KOPT-K1 (cell line): ENCODE data around the gene PROCA1.
A peak's percentile ranks its signal among the peaks of the same experiment; 100 is the strongest.
"Not testable (repeated sequence)": the region's sequence is repeated elsewhere in the genome, so short reads cannot be mapped to it uniquely, and the experiment has no call there.

Experiments used
- H3K27ac ChIP-seq: fragments of 200-600 bp; sonication (generic); 2 replicates; pipeline ENCODE4 v1.5.1; 2016; ENCODE audit warnings: antibody characterized with exemption, mild to moderate bottlenecking, low read depth, low read length; ENCODE audit not compliant: poor library complexity, severe bottlenecking
- H3K36me3 ChIP-seq: fragments of 200-600 bp; sonication (generic); 2 replicates; pipeline ENCODE4 v1.5.1; 2017; ENCODE audit warnings: antibody characterized with exemption, mild to moderate bottlenecking, low read length, moderate library complexity; ENCODE audit not compliant: insufficient read depth
- H3K9me3 ChIP-seq: fragments of 200-600 bp; sonication (generic); 2 replicates; pipeline ENCODE4 v1.5.1; 2017; ENCODE audit warnings: antibody characterized with exemption, low read length, mild to moderate bottlenecking; ENCODE audit not compliant: insufficient read depth, poor library complexity, severe bottlenecking

Gene PROCA1

GRCh38 chr17:28723159-28723835 lies 11.6 kb upstream of the PROCA1 start:
- H3K36me3 ChIP-seq = peaks cover 57% of the 10 kb centered on the region
- H3K27ac ChIP-seq = no peak overlapping the region
- no peaks in the 10 kb centered on the region for H3K9me3 ChIP-seq

- Histone ChIP-seq H3K27ac (no peak overlapping the region), H3K36me3 (peaks cover 57% of the 10 kb centered on the region), H3K9me3 (no peaks in the 10 kb centered on the region)
Observed at GRCh38 chr17:28722417-28723158, 10.9 kb upstream of the PROCA1 start.

DNA sequence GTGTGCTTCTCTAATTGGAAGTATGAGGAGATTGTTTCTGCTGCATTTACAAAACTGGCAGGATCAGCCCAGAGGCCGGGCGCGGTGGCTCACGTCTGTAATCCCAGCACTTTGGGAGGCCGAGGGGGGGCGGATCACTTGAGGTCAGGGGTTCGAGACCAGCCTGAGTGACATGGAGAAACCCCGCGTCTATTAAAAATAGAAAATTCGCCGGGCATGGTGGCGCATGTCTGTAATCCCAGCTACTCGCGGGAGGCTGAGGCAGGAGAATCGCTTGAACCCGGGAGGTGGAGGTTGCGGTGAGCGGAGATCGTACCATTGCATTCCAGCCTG lies 9.3 kb upstream of the PROCA1 start:
- peaks cover 57% of the 10 kb centered on the region for H3K36me3 ChIP-seq
- H3K9me3 ChIP-seq = not testable (repeated sequence)
- peak overlapping the region; percentile 97 for H3K27ac ChIP-seq

GRCh38 chr17:28720247-28720996 lies 8.7 kb upstream of the PROCA1 start:
- H3K9me3 ChIP-seq = no peaks in the 10 kb centered on the region

GRCh38 chr17:28719021-28719433 lies 7.3 kb upstream of the PROCA1 start:
- Histone ChIP-seq H3K27ac (peak overlapping the region; percentile 97), H3K9me3 (no peaks in the 10 kb centered on the region), H3K36me3 (peaks cover 39% of the 10 kb centered on the region)

More at GRCh38 chr17:28720247-28720996, 8.7 kb upstream of the PROCA1 start:
- H3K36me3 ChIP-seq = peaks cover 53% of the 10 kb centered on the region
- H3K27ac ChIP-seq = peak overlapping the region; percentile 97

GRCh38 chr17:28718333-28719020 lies 6.8 kb upstream of the PROCA1 start:
- no peak overlapping the region for H3K27ac ChIP-seq
- peaks cover 34% of the 10 kb centered on the region for H3K36me3 ChIP-seq
- no peaks in the 10 kb centered on the region for H3K9me3 ChIP-seq

DNA sequence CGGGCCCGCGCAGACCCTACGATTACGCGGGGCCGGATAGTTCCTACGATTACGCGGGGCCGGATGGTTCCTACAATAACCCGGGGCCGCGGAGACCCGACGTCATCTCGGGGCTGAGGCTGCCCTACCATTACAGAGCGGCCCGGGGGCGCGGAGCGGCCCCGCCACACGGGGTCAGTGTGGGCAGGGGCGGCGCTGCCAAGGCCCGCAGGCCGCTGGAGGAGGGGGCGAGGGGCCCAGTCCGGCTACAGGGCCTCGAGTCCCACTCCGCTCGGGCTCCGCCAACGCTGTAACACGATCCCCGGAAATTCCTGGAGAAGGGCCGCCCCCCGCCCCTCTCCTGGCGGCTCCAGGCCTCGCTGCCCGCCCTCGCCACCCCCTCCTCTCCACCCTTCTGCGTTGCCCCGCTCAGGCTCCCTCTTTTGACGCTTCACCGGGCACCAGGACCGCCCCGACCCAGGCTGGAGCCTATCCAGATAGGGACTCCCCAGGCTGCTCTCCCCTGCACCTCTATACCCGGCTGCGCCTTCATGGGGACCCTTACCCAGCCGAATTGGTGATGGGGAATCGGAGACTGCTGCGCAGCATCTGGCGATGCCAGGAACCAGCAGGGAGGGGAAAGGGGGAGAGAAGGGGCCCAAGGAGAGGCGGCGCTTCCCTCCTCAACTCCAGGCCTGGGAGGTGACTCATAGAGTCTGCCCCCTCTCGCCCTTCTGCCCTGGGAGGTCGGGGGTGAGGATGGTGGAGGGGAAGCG lies 6.1 kb upstream of the PROCA1 start, which contains the start of gene RAB34:
Gene RAB34 (minus strand): TSS at position 291 of the 755 bp plus-strand sequence. CDS start 602 bp downstream, outside the sequence.
- Histone ChIP-seq H3K9me3 (no peaks in the 10 kb centered on the region), H3K27ac (no peak within 1 kb of the TSS), H3K36me3 (peaks cover 26% of the 10 kb centered on the region)

DNA sequence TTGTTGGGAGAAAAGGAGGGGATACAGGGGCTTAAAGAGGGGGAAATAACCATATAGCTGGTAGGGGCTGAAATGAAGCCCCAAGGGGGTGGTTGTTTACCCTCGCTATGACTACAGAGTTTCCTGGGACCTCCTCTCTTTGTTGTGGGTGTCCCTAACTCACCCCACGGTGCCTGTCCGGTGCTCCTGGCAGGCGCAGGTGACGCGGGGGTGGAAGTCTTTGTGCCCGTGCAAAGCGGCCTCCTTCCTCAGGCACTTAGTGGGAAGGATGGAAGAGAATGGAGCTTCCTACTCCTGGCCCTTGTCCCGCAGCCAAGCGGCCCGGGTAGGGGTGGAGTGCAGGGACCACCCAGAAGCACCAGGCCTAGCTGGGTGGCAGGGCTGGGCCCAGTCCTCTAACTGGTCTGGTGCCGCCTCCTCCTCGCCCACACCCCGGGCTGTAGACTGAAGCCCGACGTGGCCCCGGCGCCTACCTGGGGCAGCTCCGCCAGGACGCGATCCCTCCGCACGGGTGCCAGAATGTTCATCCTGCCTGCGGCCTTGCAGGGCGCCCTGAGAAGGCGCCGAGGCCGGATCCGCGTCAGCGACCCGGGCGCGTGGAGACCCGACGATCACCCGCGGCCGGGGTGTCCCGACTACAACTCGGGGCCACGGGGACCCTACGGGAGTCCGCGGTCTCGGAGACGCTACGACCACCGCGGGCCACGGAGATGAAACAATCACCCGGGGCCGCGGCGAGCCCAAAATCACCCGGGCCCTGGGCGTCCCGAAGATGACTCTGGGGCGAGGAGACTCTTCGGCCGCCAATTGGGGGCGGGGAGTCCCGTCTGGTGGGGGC lies 5.3 kb upstream of the PROCA1 start:
- no peaks in the 10 kb centered on the region for H3K9me3 ChIP-seq
- H3K27ac ChIP-seq = no peak overlapping the region
- peaks cover 18% of the 10 kb centered on the region for H3K36me3 ChIP-seq

GRCh38 chr17:28715217-28715616 lies 3.5 kb upstream of the PROCA1 start:
- H3K36me3 ChIP-seq = peaks cover under 1% of the 10 kb centered on the region; the same call in 1 of the 2 replicates
- H3K27ac ChIP-seq = no peak overlapping the region
- H3K9me3 ChIP-seq = no peaks in the 10 kb centered on the region

DNA sequence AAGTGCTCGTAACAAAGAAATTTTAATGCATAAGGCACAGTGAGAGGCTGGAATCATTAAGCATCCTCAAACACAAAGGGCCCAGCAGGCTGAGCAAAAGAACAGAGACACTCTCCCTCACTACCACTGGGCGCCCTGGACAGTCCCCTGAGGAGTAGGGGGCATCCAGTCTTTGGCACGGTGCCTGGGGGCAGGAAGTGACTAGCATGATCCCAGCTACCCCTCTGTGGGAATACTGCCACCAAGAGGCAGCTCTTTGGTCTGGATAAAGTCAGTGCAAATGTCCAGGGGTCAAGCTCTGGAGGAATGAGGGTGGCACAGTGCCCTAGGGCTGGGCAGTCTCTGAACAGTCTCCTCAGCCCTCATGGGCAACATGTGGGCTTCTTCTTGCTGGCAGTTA lies 2.6 kb upstream of the PROCA1 start:
- no peaks in the 10 kb centered on the region for H3K9me3 ChIP-seq

GRCh38 chr17:28712705-28713415 lies 1.2 kb upstream of the PROCA1 start:
- Histone ChIP-seq H3K36me3 (no peaks in the 10 kb centered on the region), H3K27ac (peak overlapping the region; percentile 87), H3K9me3 (no peaks in the 10 kb centered on the region)

More for the DNA sequence above, 2.6 kb upstream of the PROCA1 start:
- no peak overlapping the region for H3K27ac ChIP-seq
- H3K36me3 ChIP-seq = no peaks in the 10 kb centered on the region

DNA sequence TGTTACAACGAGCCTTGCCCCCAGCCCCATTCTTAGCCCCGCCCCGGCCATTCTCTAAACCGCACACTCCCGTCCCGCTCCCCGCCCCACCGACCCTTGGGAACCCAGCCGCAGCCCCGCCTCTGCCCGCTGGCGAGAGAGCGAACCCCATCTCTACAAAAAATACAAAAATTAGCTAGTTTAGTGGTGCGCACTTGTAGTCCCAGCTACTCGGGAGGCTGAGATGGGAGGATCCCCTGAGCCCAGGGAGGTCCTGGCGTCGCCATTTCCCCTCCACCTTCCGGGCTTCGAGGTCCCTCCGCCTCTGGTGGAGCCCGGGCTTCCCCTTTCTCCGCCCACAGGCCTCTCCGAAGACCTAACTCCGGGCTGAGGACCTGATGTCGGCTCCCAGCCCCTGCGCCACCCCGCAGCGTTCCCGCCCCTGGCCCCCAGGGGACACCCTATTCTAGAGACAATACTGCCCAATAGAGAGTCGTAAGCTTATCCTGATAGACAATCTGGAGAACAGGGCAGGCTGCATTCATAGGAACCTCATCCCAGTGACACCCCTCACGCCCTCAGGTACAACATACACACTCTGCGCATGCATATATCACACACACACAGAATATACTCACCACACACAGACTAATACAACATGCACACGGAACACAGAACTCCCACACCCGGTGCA lies 480 bp upstream of the PROCA1 start:
- H3K9me3 ChIP-seq = no peaks in the 10 kb centered on the region
- H3K27ac ChIP-seq = peak overlapping the region; percentile 87
- no peaks in the 10 kb centered on the region for H3K36me3 ChIP-seq
